OCI-LY7 (cell line): Measurements from ENCODE around the gene NOP9. TPM values are rescaled to one million over a fixed set of nuclear protein-coding genes. Genes with fewer than 3 reads are reported as not detected.
A peak's percentile ranks its signal among the peaks of the same experiment; 100 is the strongest.

Experiments
- BruUV-seq: library from RNA; stranded (reverse); fragments of 400-500 nt; replicated peaks from 2 replicates; lab custom pipeline; 2021; lab: Mats Ljungman, UMichigan
- CTCF ChIA-PET: fragments of 300-600 bp; sonication (Branson Sonifier 250); formaldehyde crosslinking; loops from one replicate; lab custom pipeline; 2022; ENCODE audit warnings: antibody characterized with exemption; ENCODE audit not compliant: unreplicated experiment; lab: Charles Lee
- POLR2A ChIA-PET: fragments of 300-600 bp; sonication (Branson Sonifier 250); formaldehyde crosslinking; loops from one replicate; lab custom pipeline; 2022; ENCODE audit warnings: antibody characterized with exemption; lab: Charles Lee
- DNase-seq: peaks from one replicate; pipeline ENCODE4 v3.0.0-alpha.2; 2015; ENCODE audit warnings: low spot score
- H2AFZ ChIP-seq: fragments of 200-600 bp; sonication (generic), shearing (Covaris generic); 2 replicates; pipeline ENCODE4 v1.6.1; 2014; ENCODE audit warnings: mild to moderate bottlenecking, antibody characterized with exemption, low read length, moderate library complexity
- H3K27ac ChIP-seq: fragments of 200-600 bp; sonication (generic); 2 replicates; pipeline ENCODE4 v1.5.1; 2014; ENCODE audit warnings: mixed run types, low read depth, mild to moderate bottlenecking, moderate library complexity, low read length, inconsistent platforms; ENCODE audit not compliant: poor library complexity, severe bottlenecking
- H3K36me3 ChIP-seq: fragments of 200-600 bp; sonication (generic); 2 replicates; pipeline ENCODE4 v1.6.1; 2014; ENCODE audit warnings: mild to moderate bottlenecking, antibody characterized with exemption, low read length, moderate library complexity, mixed read lengths; ENCODE audit not compliant: insufficient read depth
- H3K4me1 ChIP-seq: fragments of 200-600 bp; sonication (generic); 2 replicates; pipeline ENCODE4 v1.5.1; 2014; ENCODE audit warnings: mild to moderate bottlenecking, low read length; ENCODE audit not compliant: insufficient read depth, poor library complexity, severe bottlenecking
- H3K4me2 ChIP-seq: fragments of 200-600 bp; sonication (generic); 2 replicates; pipeline ENCODE4 v1.6.1; 2014; ENCODE audit warnings: mild to moderate bottlenecking, low read length
- H3K4me3 ChIP-seq: fragments of 200-600 bp; sonication (generic); 2 replicates; pipeline ENCODE4 v1.5.1; 2014; ENCODE audit warnings: mild to moderate bottlenecking, low read depth, low read length; ENCODE audit not compliant: poor library complexity, severe bottlenecking
- H3K79me2 ChIP-seq: fragments of 200-600 bp; sonication (generic); 2 replicates; pipeline ENCODE4 v1.6.1; 2016; ENCODE audit warnings: low read depth, mild to moderate bottlenecking, low read length, moderate library complexity, mixed read lengths; ENCODE audit not compliant: insufficient read depth
- H3K9me2 ChIP-seq: fragments of 200-600 bp; sonication (generic); 2 replicates; pipeline ENCODE4 v1.6.1; 2016; ENCODE audit warnings: mild to moderate bottlenecking, low read length, mixed read lengths; ENCODE audit not compliant: insufficient read depth
- H3K9me3 ChIP-seq: fragments of 200-600 bp; sonication (generic); 2 replicates; pipeline ENCODE4 v1.6.1; 2014; ENCODE audit warnings: mild to moderate bottlenecking, mixed run types, low read length, mixed read lengths
- H4K20me1 ChIP-seq: fragments of 200-600 bp; sonication (generic); 2 replicates; pipeline ENCODE4 v1.6.1; 2014; ENCODE audit warnings: mild to moderate bottlenecking, antibody characterized with exemption, low read length, moderate library complexity, mixed read lengths; ENCODE audit not compliant: insufficient read depth
- CTCF ChIP-seq: fragments of 200-600 bp; sonication (generic); conservative IDR thresholded peaks from 2 replicates; pipeline ENCODE4 v1.5.1; 2014; ENCODE audit warnings: mild to moderate bottlenecking, antibody characterized with exemption, low read length, moderate library complexity, mixed read lengths
- EZH2phosphoT487 ChIP-seq: fragments of 200-600 bp; sonication (generic); IDR thresholded peaks from 2 replicates; pipeline ENCODE4 v1.6.1; 2018; ENCODE audit warnings: low read depth, borderline replicate concordance, mild to moderate bottlenecking, mixed run types, antibody characterized with exemption, low read length, moderate library complexity, mixed read lengths
- intact Hi-C: fragments of 100-400 bp; cut with micrococcal nuclease; formaldehyde crosslinking; loops from one replicate; pipeline ENCODE4 v1.10.0; 2022; ENCODE audit not compliant: unreplicated experiment
- total RNA-seq, 2 experiments: library from RNA; depleted of rRNA in 1 of 2; stranded (reverse); fragments of >200 nt in 1 of 2; shearing (Covaris generic) in 1 of 2; gene quantifications; 2 replicates each; pipeline ENCODE4 v1.2.3, GENCODE V29; 2014 to 2022

The NOP9 gene
- total RNA-seq, 2 experiments from 2014 or later: 33.2 to 52.6 TPM

GRCh38 chr14:24270537-24271133 is 29.0 kb upstream of the NOP9 start:
- no peak for TF ChIP-seq CTCF
- TF ChIP-seq EZH2phosphoT487: no peak
- CTCF ChIA-PET: interaction anchor here (1.2 to 1.9 kb wide), 3 partner anchors 24 to 38 kb away, joined by 4 to 8 read pairs (median 5); partner anchors contain the start of genes CIDEB and TINF2

GRCh38 chr14:24271134-24271833 is 28.4 kb upstream of the NOP9 start, which contains the start of gene RABGGTA:
Gene RABGGTA, minus strand, starts transcription at chr14:24271597. Its CDS starts 482 bp downstream, at chr14:24271115.
- Histone ChIP-seq H4K20me1 (no peaks in the 10 kb centered on the region), H3K4me2 (peak within 1 kb of the TSS; percentile 82), H3K4me1 (peaks cover 43% of the 10 kb centered on the region), H3K79me2 (no peaks in the 10 kb centered on the region), H3K27ac (peak within 1 kb of the TSS; percentile 84), H3K4me3 (peak within 1 kb of the TSS; percentile 84), H3K36me3 (no peaks in the 10 kb centered on the region), H3K9me3 (no peaks in the 10 kb centered on the region), H2AFZ (peak within 1 kb of the TSS; percentile 68), H3K9me2 (no peaks in the 10 kb centered on the region)
- intact Hi-C loops: loop anchor here (1.0 to 2.0 kb wide), 3 partner anchors 28 to 55 kb away; partner anchors contain the start of genes DHRS1, MDP1, NOP9 and TINF2
- peak; percentile 97 for DNase-seq
- BruUV-seq: no TSS peak
- POLR2A ChIA-PET: interaction anchor here (0.6 to 3.2 kb wide), 10 partner anchors 20 to 158 kb away, joined by 3 to 21 read pairs (median 4); partner anchors contain the start of genes CHMP4A, GMPR2, MDP1 and NEDD8
- CTCF ChIA-PET: interaction anchor here (1.2 to 1.9 kb wide), 3 partner anchors 25 to 37 kb away, joined by 4 to 8 read pairs (median 5); partner anchors contain the start of genes CIDEB and TINF2
- TF ChIP-seq CTCF (peak; percentile 80), EZH2phosphoT487 (no peak)

More at GRCh38 chr14:24270537-24271133, 29.0 kb upstream of the NOP9 start:
- Histone ChIP-seq H3K79me2 (no peaks in the 10 kb centered on the region), H3K36me3 (no peaks in the 10 kb centered on the region), H3K4me3 (peak overlapping the region; percentile 84), H3K4me2 (peak overlapping the region; percentile 82), H3K9me3 (no peaks in the 10 kb centered on the region), H3K9me2 (no peaks in the 10 kb centered on the region), H3K27ac (peak overlapping the region; percentile 84), H4K20me1 (no peaks in the 10 kb centered on the region), H2AFZ (peak overlapping the region; percentile 68; the same call in 1 of the 2 replicates), H3K4me1 (peaks cover 42% of the 10 kb centered on the region)
- POLR2A ChIA-PET: interaction anchor here (0.6 to 3.2 kb wide), 10 partner anchors 14 to 124 kb away, joined by 3 to 21 read pairs (median 4); partner anchors contain the start of genes CHMP4A, GMPR2, MDP1 and NEDD8
- DNase-seq: no peak
- no TSS peak for BruUV-seq
- intact Hi-C loops: loop anchor here (1.0 to 2.0 kb wide), 3 partner anchors 28 to 54 kb away; partner anchors contain the start of genes DHRS1, MDP1, NOP9 and TINF2
